OCI-LY1 (cell line): ENCODE results near the gene POLA2.

ENCODE experiments used
- EZH2 ChIP-seq: fragments of 200-600 bp; sonication (generic), shearing (Covaris generic); IDR thresholded peaks from 2 replicates; pipeline ENCODE4 v1.8.0; 2017; ENCODE audit warnings: borderline replicate concordance, mixed run types, mild to moderate bottlenecking, antibody characterized with exemption, low read length, moderate library complexity, mixed read lengths
- TF ChIP-seq, protein P1 (sequence below): fragments of 200-600 bp; sonication (generic), shearing (Covaris generic); IDR thresholded peaks from 2 replicates; pipeline ENCODE4 v1.5.1; 2017; ENCODE audit warnings: mild to moderate bottlenecking, antibody characterized with exemption, low read length, moderate library complexity, mixed read lengths

- TF ChIP-seq, protein P1, sequence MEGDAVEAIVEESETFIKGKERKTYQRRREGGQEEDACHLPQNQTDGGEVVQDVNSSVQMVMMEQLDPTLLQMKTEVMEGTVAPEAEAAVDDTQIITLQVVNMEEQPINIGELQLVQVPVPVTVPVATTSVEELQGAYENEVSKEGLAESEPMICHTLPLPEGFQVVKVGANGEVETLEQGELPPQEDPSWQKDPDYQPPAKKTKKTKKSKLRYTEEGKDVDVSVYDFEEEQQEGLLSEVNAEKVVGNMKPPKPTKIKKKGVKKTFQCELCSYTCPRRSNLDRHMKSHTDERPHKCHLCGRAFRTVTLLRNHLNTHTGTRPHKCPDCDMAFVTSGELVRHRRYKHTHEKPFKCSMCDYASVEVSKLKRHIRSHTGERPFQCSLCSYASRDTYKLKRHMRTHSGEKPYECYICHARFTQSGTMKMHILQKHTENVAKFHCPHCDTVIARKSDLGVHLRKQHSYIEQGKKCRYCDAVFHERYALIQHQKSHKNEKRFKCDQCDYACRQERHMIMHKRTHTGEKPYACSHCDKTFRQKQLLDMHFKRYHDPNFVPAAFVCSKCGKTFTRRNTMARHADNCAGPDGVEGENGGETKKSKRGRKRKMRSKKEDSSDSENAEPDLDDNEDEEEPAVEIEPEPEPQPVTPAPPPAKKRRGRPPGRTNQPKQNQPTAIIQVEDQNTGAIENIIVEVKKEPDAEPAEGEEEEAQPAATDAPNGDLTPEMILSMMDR: no peak
- TF ChIP-seq EZH2: no peak
These were observed 54.7 kb downstream of the POLA2 start for GRCh38 chr11:65316227-65317024.
